Subcutaneous abdominal adipose tissue (tissue), 5 donors: ENCODE results near the gene EBF4.
A peak's percentile ranks its signal among the peaks of the same experiment; 100 is the strongest.

ENCODE experiments used
- H3K27ac ChIP-seq: one replicate; pipeline ENCODE4 v1.7.0; 2013; ENCODE audit warnings: low read depth, mild to moderate bottlenecking, inconsistent platforms, low read length, moderate library complexity
- H3K27me3 ChIP-seq, 5 donors: one replicate each; pipeline ENCODE4 v1.7.0; 2013; ENCODE audit warnings: low read length in 5 of 5, inconsistent platforms in 1 of 5; ENCODE audit not compliant: control insufficient read depth in 5 of 5, insufficient read depth in 4 of 5
- H3K36me3 ChIP-seq, 5 donors: one replicate each; pipeline ENCODE4 v1.7.0; 2013; ENCODE audit warnings: low read length in 5 of 5; ENCODE audit not compliant: control insufficient read depth in 5 of 5, insufficient read depth in 5 of 5
- H3K4me1 ChIP-seq, 5 donors: one replicate each; pipeline ENCODE4 v1.7.0; 2013; ENCODE audit warnings: low read length in 5 of 5, mild to moderate bottlenecking in 3 of 5, moderate library complexity in 1 of 5; ENCODE audit not compliant: control insufficient read depth in 5 of 5, insufficient read depth in 5 of 5
- H3K4me3 ChIP-seq, 5 donors: one replicate each; pipeline ENCODE4 v1.7.0; 2013; ENCODE audit warnings: low read length in 5 of 5, low read depth in 1 of 5
- H3K9ac ChIP-seq, 5 donors: one replicate each; pipeline ENCODE4 v1.7.0; 2013; ENCODE audit warnings: low read length in 5 of 5, mild to moderate bottlenecking in 4 of 5, moderate library complexity in 3 of 5
- H3K9me3 ChIP-seq, 5 donors: one replicate each; pipeline ENCODE4 v1.7.0; 2013; ENCODE audit warnings: low read length in 5 of 5; ENCODE audit not compliant: control insufficient read depth in 5 of 5
- donor health status: healthy.
- donor health status: healthy.
- donor health status: healthy.
- donor health status: healthy.
- donor health status: healthy.

Gene EBF4, protein sequence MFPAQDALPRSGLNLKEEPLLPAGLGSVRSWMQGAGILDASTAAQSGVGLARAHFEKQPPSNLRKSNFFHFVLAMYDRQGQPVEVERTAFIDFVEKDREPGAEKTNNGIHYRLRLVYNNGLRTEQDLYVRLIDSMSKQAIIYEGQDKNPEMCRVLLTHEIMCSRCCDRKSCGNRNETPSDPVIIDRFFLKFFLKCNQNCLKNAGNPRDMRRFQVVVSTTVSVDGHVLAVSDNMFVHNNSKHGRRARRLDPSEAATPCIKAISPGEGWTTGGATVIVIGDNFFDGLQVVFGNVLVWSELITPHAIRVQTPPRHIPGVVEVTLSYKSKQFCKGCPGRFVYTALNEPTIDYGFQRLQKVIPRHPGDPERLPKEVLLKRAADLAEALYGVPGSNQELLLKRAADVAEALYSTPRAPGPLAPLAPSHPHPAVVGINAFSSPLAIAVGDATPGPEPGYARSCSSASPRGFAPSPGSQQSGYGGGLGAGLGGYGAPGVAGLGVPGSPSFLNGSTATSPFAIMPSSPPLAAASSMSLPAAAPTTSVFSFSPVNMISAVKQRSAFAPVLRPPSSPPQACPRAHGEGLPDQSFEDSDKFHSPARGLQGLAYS

DNA sequence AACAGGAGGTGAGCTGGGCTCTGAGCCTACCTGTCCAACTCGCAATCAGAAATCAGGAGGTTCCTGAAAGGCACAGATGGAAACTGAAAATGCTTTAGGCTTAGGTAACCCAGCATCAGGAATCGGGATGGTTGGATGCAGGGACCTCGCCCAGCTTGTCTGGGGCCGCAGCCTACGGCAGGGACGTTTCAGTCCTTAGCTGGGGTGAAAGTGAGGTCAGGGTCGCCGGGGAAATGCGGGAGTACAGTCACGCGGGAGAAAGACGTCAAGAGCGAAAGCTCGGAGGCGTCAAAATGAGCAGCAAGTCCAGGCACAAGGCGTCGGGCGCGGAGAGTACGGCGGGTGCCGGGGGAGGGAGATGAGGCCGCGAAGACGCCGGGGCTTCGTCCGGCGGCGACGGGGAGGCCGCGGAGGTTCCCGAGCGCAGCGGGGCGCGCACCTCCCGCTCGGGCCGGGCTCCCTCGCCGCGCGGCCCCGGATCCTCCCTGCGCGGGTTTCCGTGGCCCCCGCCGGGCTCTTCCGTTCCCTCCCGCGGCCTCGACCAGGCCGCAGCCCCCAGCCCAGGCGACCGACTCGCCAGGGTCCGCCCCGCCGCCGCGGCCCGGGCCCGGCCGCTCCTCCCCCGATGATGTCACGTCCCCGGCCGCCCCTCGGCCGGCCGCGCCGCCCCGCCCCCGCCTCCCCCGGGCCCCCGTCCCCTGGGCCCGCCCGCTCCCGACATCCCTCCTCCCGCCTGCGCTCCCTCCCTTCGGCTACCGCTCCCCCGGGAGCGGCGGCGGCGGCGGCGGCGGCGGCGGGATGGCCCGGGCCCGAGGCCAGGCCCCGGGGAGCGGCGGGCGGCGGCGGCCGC, at the start of gene EBF4:
Gene EBF4, plus strand, starts transcription at position 745 of the 850 bp plus-strand sequence. CDS start 866 bp downstream, outside the sequence.
- Histone ChIP-seq H3K9ac (peak within 1 kb of the TSS in 4 of 5 donors; percentile 26 to 63 (median 49)), H3K4me1 (peaks cover 0 to 19% (median 8%) of the 10 kb centered on the region in 5 donors), H3K27me3 (peaks cover 22 to 42% (median 37%) of the 10 kb centered on the region in 5 donors), H3K9me3 (no peaks in the 10 kb centered on the region), H3K36me3 (no peaks in the 10 kb centered on the region), H3K4me3 (peak within 1 kb of the TSS; percentile 46 to 64 (median 57)), H3K27ac (peak within 1 kb of the TSS; percentile 10)

GRCh38 chr20:2643708-2644107, 48.9 kb upstream of the EBF4 start:
- Histone ChIP-seq H3K9me3 (peaks cover 0 to 2% (median 0%) of the 10 kb centered on the region in 5 donors), H3K4me3 (no peak overlapping the region), H3K4me1 (no peaks in the 10 kb centered on the region), H3K36me3 (peaks cover 0 to 7% (median 0%) of the 10 kb centered on the region in 5 donors), H3K27me3 (no peaks in the 10 kb centered on the region), H3K9ac (no peak overlapping the region), H3K27ac (no peak overlapping the region)

DNA sequence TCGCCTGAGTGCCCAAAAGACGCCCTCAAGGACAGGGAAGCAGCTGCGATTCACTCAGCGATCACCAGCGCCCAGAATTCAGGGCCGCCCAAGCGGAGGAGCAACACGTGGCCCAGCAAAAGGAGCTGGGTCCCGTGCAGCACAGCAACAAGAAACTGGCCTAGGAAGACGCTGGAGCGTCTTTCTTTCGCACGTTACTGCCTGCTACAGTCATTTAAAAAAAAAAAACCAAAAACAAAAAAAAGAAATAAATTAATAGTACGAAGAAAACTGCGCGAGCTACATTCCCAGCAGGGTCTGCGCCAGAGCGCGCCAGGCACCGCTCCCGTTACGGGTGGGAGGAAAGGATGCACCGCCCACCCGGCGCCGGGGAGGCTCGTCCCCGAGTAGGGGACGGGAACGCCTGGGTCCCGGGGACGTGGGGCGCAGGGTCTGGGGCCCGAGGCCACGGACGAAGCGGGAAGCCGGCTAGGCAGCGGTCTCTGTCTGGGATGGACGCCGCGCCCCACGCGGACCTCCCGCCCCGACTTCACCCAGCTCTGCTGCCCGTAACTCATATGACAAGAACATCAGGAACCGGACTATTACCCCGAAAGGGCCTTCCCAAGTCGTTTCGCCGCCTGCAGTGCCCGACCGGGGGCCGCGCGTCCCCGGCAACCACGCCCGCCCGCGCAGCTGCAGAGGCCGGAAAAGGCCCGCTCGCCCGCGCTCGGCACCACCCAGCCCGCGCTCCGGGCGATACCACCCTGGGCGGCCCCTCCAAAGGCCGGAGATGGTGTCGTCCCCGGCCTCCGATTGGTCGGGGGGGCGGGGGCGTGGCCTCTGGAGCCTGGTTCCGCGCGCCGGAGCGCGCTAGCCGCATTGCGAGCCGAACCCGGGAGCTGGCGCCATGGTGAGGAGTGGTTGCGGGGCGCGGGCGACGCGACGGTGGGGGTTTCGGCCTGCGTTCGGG, 40.5 kb upstream of the EBF4 start, which contains the start of gene NOP56:
Gene NOP56, plus strand, starts transcription at position 861 of the 952 bp plus-strand sequence. Its CDS starts 29 bp downstream, at position 890.
- Histone ChIP-seq H3K9ac (peak within 1 kb of the TSS; percentile 84 to 97 (median 87)), H3K27me3 (no peaks in the 10 kb centered on the region)

DNA sequence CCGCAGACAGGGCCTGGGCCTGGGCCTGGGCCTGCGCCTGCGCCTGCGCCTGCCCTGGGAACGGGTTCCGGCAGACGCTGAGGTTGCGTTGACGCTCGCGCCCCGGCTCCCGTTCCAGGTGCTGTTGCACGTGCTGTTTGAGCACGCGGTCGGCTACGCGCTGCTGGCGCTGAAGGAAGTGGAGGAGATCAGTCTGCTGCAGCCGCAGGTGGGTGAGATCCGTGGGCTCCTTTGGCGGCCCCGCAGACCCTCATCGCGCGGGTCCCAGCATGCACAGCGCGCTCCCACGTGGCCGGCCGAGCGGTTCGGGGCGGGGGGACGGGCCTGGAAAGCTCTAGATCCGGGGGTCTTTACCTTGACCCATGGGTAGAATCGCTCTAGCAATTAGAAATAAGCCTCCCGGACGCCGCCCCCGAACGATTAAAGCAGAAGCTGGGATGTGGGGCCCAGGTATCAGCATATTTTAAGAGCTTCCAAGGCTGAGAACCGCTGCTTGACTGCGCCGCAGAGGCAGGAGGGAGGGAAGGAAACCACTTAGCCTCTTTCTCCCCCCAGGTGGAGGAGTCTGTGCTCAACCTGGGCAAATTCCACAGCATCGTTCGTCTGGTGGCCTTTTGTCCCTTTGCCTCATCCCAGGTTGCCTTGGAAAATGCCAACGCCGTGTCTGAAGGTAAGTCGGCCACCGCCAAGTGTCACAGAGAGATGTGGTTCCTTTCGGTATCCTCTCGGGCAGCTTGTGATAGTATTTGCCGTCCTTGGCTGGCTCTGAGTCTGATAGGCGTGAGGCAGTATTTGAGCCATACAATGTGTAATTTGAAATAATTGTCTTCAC, 39.6 kb upstream of the EBF4 start:
- peak overlapping the region; percentile 90 for H3K27ac ChIP-seq
- no peaks in the 10 kb centered on the region for H3K9me3 ChIP-seq
- peak overlapping the region; percentile 91 to 96 (median 94) for H3K4me3 ChIP-seq
- H3K27me3 ChIP-seq = no peaks in the 10 kb centered on the region
- H3K9ac ChIP-seq = peak overlapping the region; percentile 76 to 97 (median 85)
- H3K36me3 ChIP-seq = peaks cover 0 to 42% (median 39%) of the 10 kb centered on the region in 5 donors
- peaks cover 2 to 33% (median 28%) of the 10 kb centered on the region in 5 donors for H3K4me1 ChIP-seq

More for the DNA sequence above, 40.5 kb upstream of the EBF4 start, which contains the start of gene NOP56:
- Histone ChIP-seq H3K9me3 (no peaks in the 10 kb centered on the region), H3K4me3 (peak within 1 kb of the TSS; percentile 91 to 96 (median 94)), H3K36me3 (peaks cover 0 to 33% (median 31%) of the 10 kb centered on the region in 5 donors), H3K4me1 (peaks cover 2 to 33% (median 28%) of the 10 kb centered on the region in 5 donors), H3K27ac (peak within 1 kb of the TSS; percentile 90)

GRCh38 chr20:2653556-2654383, 38.8 kb upstream of the EBF4 start:
- Histone ChIP-seq H3K9me3 (no peaks in the 10 kb centered on the region), H3K9ac (peak overlapping the region; percentile 76 to 97 (median 85)), H3K4me1 (peaks cover 2 to 33% (median 28%) of the 10 kb centered on the region in 5 donors), H3K36me3 (peaks cover 0 to 51% (median 47%) of the 10 kb centered on the region in 5 donors), H3K4me3 (peak overlapping the region; percentile 91 to 96 (median 94)), H3K27ac (peak overlapping the region; percentile 90), H3K27me3 (no peaks in the 10 kb centered on the region)

GRCh38 chr20:2654384-2654822, 38.2 kb upstream of the EBF4 start:
- Histone ChIP-seq H3K4me3 (peak overlapping the region in 1 of 5 donors; percentile 91), H3K36me3 (peaks cover 0 to 57% (median 53%) of the 10 kb centered on the region in 5 donors), H3K9me3 (no peaks in the 10 kb centered on the region), H3K4me1 (peaks cover 2 to 33% (median 28%) of the 10 kb centered on the region in 5 donors), H3K27ac (no peak overlapping the region), H3K27me3 (no peaks in the 10 kb centered on the region), H3K9ac (peak overlapping the region in 2 of 5 donors; percentile 3 to 85)

GRCh38 chr20:2654831-2655230, 37.7 kb upstream of the EBF4 start:
- no peaks in the 10 kb centered on the region for H3K9me3 ChIP-seq
- H3K4me3 ChIP-seq = no peak overlapping the region
- peaks cover 2 to 33% (median 28%) of the 10 kb centered on the region in 5 donors for H3K4me1 ChIP-seq
- peaks cover 0 to 61% (median 58%) of the 10 kb centered on the region in 5 donors for H3K36me3 ChIP-seq
- peak overlapping the region in 1 of 5 donors; percentile 85 for H3K9ac ChIP-seq
- no peak overlapping the region for H3K27ac ChIP-seq
- H3K27me3 ChIP-seq = no peaks in the 10 kb centered on the region
